HCT116 (cell line): Measurements from ENCODE around the gene MOK. TPM values are rescaled to one million over a fixed set of nuclear protein-coding genes. Genes with fewer than 3 reads are reported as not detected.

ENCODE experiments used
- ATAC-seq: fragments of 200-7000 bp; cut with Tn5 transposase; 2 replicates; pipeline ENCODE4 v1.9.1; 2020; ENCODE audit warnings: mild to moderate bottlenecking, moderate library complexity
- BruUV-seq: library from RNA; stranded (reverse); fragments of 400-500 nt; replicated peaks from 2 replicates; lab custom pipeline; 2021; lab: Mats Ljungman, UMichigan
- CTCF ChIA-PET: fragments of 300-600 bp; sonication (Branson Sonifier 250); formaldehyde crosslinking; loops from one replicate; lab custom pipeline; 2021; ENCODE audit warnings: antibody characterized with exemption; lab: Charles Lee
- POLR2A ChIA-PET: fragments of 300-600, 350-600 bp; sonication (Branson Sonifier 250); formaldehyde crosslinking; loops from one replicate; lab custom pipeline; 2021; ENCODE audit warnings: antibody characterized with exemption; lab: Charles Lee
- RAD21 ChIA-PET, 2 experiments: fragments of 300-600 bp; sonication (Branson Sonifier 250); formaldehyde crosslinking; loops; one replicate each; lab custom pipeline; 2023; ENCODE audit warnings: low total read pairs in 2 of 2; ENCODE audit not compliant: uncharacterized antibody in 2 of 2, unreplicated experiment in 2 of 2, low non-redundant PET in 1 of 2; lab: Charles Lee
- DNase-seq: peaks from one replicate; pipeline ENCODE4 v3.0.0-alpha.2; 2010; ENCODE audit warnings: low read depth, low spot score
- H2AFZ ChIP-seq: fragments of 200-600 bp; shearing (Covaris generic), sonication (generic); 2 replicates; pipeline ENCODE4 v1.6.1; 2017; ENCODE audit warnings: low read depth, mixed run types, mixed read lengths, antibody characterized with exemption, low read length; ENCODE audit not compliant: poor library complexity, severe bottlenecking
- H3K27ac ChIP-seq: 2 replicates; pipeline ENCODE4 v1.5.1; 2012; ENCODE audit warnings: low read depth, low read length
- H3K27me3 ChIP-seq: fragments of 200-600 bp; sonication (generic); 2 replicates; pipeline ENCODE4 v1.6.1; 2016; ENCODE audit warnings: mixed run types, low read length, mixed read lengths; ENCODE audit not compliant: insufficient read depth
- H3K36me3 ChIP-seq, 2 experiments: fragments of 200-500 bp in 1 of 2; fragments of 200-600 bp in 1 of 2; sonication (Bioruptor generic) in 1 of 2; sonication (generic) in 1 of 2; 2 replicates each; pipeline versions ENCODE4 v1.5.1 to v1.6.1; 2014 to 2016; ENCODE audit warnings: low read length in 2 of 2, inconsistent platforms in 1 of 2, mixed read lengths in 1 of 2, mixed run types in 1 of 2; ENCODE audit not compliant: insufficient read depth in 2 of 2, control insufficient read depth in 1 of 2
- H3K4me1 ChIP-seq, 2 experiments: fragments of 200-600 bp in 1 of 2; sonication (generic) in 1 of 2; 2 replicates each; pipeline versions ENCODE4 v1.5.1 to v1.6.1; 2012 to 2017; ENCODE audit warnings: low read length in 2 of 2, inconsistent platforms in 1 of 2, mild to moderate bottlenecking in 1 of 2, mixed read lengths in 1 of 2, mixed run types in 1 of 2, moderate library complexity in 1 of 2; ENCODE audit not compliant: insufficient read depth in 2 of 2, control insufficient read depth in 1 of 2
- H3K4me2 ChIP-seq: fragments of 200-600 bp; sonication (generic); 2 replicates; pipeline ENCODE4 v1.6.1; 2017; ENCODE audit warnings: mixed run types, low read length, mixed read lengths
- H3K4me3 ChIP-seq, 2 experiments: fragments of 200-600 bp in 1 of 2; sonication (generic) in 1 of 2; replicated peaks in 1 of 2; 2 replicates each; pipeline ENCODE4 v1.5.1; 2011 to 2016; ENCODE audit warnings: low read length in 2 of 2, control low read depth in 1 of 2, low read depth in 1 of 2, mild to moderate bottlenecking in 1 of 2, mixed read lengths in 1 of 2, mixed run types in 1 of 2
- H3K79me2 ChIP-seq: fragments of 200-600 bp; sonication (generic); 2 replicates; pipeline ENCODE4 v1.6.1; 2017; ENCODE audit warnings: mild to moderate bottlenecking, mixed run types, low read length, moderate library complexity, mixed read lengths; ENCODE audit not compliant: insufficient read depth
- H3K9ac ChIP-seq: fragments of 200-600 bp; sonication (generic); 2 replicates; pipeline ENCODE4 v1.6.1; 2016; ENCODE audit warnings: low read length, mixed read lengths
- H3K9me2 ChIP-seq: fragments of 200-600 bp; sonication (generic), shearing (Covaris generic); 2 replicates; pipeline ENCODE4 v1.6.1; 2017; ENCODE audit warnings: mixed run types, mild to moderate bottlenecking, moderate library complexity; ENCODE audit not compliant: insufficient read depth
- H3K9me3 ChIP-seq, 2 experiments: fragments of 200-500 bp in 1 of 2; fragments of 200-600 bp in 1 of 2; sonication (Bioruptor generic) in 1 of 2; sonication (generic) in 1 of 2; 2 replicates each; pipeline ENCODE4 v1.6.1; 2014 to 2017; ENCODE audit warnings: low read length in 2 of 2, mixed read lengths in 2 of 2, inconsistent platforms in 1 of 2, low read depth in 1 of 2, mild to moderate bottlenecking in 1 of 2, mixed run types in 1 of 2, moderate library complexity in 1 of 2; ENCODE audit not compliant: control insufficient read depth in 1 of 2, insufficient read depth in 1 of 2
- H4K20me1 ChIP-seq: fragments of 200-600 bp; sonication (generic), shearing (Covaris generic); 2 replicates; pipeline ENCODE4 v1.6.1; 2017; ENCODE audit warnings: mixed run types, mild to moderate bottlenecking, moderate library complexity; ENCODE audit not compliant: insufficient read depth
- CBX3 ChIP-seq: IDR thresholded peaks from 2 replicates; pipeline ENCODE4 v1.6.1; 2012; ENCODE audit warnings: low read depth
- CEBPB ChIP-seq: IDR thresholded peaks from 2 replicates; pipeline ENCODE4 v1.6.1; 2012; ENCODE audit warnings: low read depth
- EGR1 ChIP-seq: IDR thresholded peaks from 2 replicates; pipeline ENCODE4 v1.6.1; 2012; ENCODE audit warnings: low read depth
- ELF1 ChIP-seq: IDR thresholded peaks from 2 replicates; pipeline ENCODE4 v1.6.1; 2012; ENCODE audit warnings: low read depth, borderline replicate concordance
- EZH2 ChIP-seq: fragments of 200-600 bp; sonication (generic); IDR thresholded peaks from 2 replicates; pipeline ENCODE4 v1.6.1; 2017; ENCODE audit warnings: antibody characterized with exemption, mixed run types
- POLR2A ChIP-seq: IDR thresholded peaks from 2 replicates; pipeline ENCODE4 v1.7.0; 2011; ENCODE audit warnings: borderline replicate concordance; ENCODE audit not compliant: insufficient read depth, insufficient read length; ENCODE audit errors: extremely low read depth
- RAD21 ChIP-seq: IDR thresholded peaks from 2 replicates; pipeline ENCODE4 v1.6.1; 2012; ENCODE audit warnings: low read depth, mild to moderate bottlenecking
- SIN3A ChIP-seq: IDR thresholded peaks from 2 replicates; pipeline ENCODE4 v1.6.1; 2012; ENCODE audit warnings: low read depth
- SP1 ChIP-seq: IDR thresholded peaks from 2 replicates; pipeline ENCODE4 v1.6.1; 2012; ENCODE audit warnings: low read depth
- ZNF274 ChIP-seq: fragments of 200-500 bp; sonication (Bioruptor generic); IDR thresholded peaks from 2 replicates; pipeline ENCODE4 v1.6.1; 2014; ENCODE audit warnings: mild to moderate bottlenecking, low read depth, low read length, inconsistent platforms
- intact Hi-C: fragments of 100-400 bp; cut with micrococcal nuclease; formaldehyde crosslinking; loops from 2 replicates; pipeline ENCODE4 v1.10.0; 2022
- total RNA-seq: library from RNA; stranded (reverse); gene quantifications from one replicate; pipeline ENCODE4 v1.2.1, GENCODE V29; 2021; ENCODE audit not compliant: unreplicated experiment
- TF ChIP-seq, protein P1 (sequence below), 3 experiments: fragments of 200-600 bp in 1 of 3; sonication (generic) in 1 of 3; IDR thresholded peaks in 2 of 3; conservative IDR thresholded peaks in 1 of 3; 2 replicates each; pipeline ENCODE4 v1.5.1; 2012 to 2017; ENCODE audit warnings: low read depth in 2 of 3, low read length in 2 of 3, antibody characterized with exemption in 1 of 3, borderline replicate concordance in 1 of 3, control low read depth in 1 of 3, mild to moderate bottlenecking in 1 of 3, mixed read lengths in 1 of 3, mixed run types in 1 of 3, moderate library complexity in 1 of 3; ENCODE audit not compliant: insufficient read depth in 1 of 3
- TF ChIP-seq, protein P2 (sequence below): IDR thresholded peaks from 2 replicates; pipeline ENCODE4 v1.6.1; 2012
- TF ChIP-seq, protein P3 (sequence below): IDR thresholded peaks from 2 replicates; pipeline ENCODE4 v1.6.1; 2012; ENCODE audit warnings: low read depth

MOK gene
- total RNA-seq, 1 experiment from 2014 or later: 9.4 TPM

DNA sequence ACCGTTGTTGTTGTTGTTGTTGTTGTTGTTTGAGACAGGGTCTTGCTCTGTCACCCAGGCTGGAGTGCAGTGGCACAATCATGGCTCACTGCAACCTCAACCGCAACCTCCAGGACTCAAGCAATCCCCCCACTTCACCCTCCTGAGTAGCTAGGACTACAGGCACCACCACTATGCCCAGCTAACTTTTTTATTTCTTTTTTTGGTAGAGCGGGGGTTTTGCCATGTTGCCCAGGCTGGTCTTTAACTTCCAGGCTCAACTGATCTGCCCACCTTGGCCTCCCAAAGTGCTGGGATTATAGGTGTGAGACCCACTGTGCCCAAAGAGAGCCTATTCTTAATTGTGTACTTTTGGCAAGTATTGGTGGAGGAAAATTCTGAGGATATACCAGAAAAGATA, 25.7 kb downstream of the MOK start:
- Histone ChIP-seq H3K79me2 (no peaks in the 10 kb centered on the region), H3K9me3 (no peaks in the 10 kb centered on the region), H3K27me3 (no peaks in the 10 kb centered on the region), H3K9ac (peak overlapping the region; percentile 54), H3K4me3 (peak overlapping the region in 1 of 2 experiments; percentile 20; a peak in 2 of 4 replicates), H3K36me3 (no peaks in the 10 kb centered on the region), H2AFZ (no peak overlapping the region), H3K9me2 (no peaks in the 10 kb centered on the region)
- BruUV-seq: no TSS peak
- ChIA-PET RAD21 (no interaction called here), POLR2A (no interaction called here), CTCF (no interaction called here)
- intact Hi-C loops: no loop called here
- TF ChIP-seq ELF1 (no peak), SP1 (no peak), SIN3A (no peak), CEBPB (no peak), ZNF274 (no peak), CBX3 (no peak), RAD21 (no peak), EGR1 (no peak), POLR2A (no peak), EZH2 (no peak)
- TF ChIP-seq, protein P1, sequence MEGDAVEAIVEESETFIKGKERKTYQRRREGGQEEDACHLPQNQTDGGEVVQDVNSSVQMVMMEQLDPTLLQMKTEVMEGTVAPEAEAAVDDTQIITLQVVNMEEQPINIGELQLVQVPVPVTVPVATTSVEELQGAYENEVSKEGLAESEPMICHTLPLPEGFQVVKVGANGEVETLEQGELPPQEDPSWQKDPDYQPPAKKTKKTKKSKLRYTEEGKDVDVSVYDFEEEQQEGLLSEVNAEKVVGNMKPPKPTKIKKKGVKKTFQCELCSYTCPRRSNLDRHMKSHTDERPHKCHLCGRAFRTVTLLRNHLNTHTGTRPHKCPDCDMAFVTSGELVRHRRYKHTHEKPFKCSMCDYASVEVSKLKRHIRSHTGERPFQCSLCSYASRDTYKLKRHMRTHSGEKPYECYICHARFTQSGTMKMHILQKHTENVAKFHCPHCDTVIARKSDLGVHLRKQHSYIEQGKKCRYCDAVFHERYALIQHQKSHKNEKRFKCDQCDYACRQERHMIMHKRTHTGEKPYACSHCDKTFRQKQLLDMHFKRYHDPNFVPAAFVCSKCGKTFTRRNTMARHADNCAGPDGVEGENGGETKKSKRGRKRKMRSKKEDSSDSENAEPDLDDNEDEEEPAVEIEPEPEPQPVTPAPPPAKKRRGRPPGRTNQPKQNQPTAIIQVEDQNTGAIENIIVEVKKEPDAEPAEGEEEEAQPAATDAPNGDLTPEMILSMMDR (IDR thresholded peaks at IDR 0.05 in 2 of 3, conservative IDR thresholded peaks at IDR 0.05 in 1 of 3; ENCODE audit: borderline replicate concordance in 1 of 3, insufficient read depth in 1 of 3, low read depth in 2 of 3, low read length in 2 of 3): no peak
- TF ChIP-seq, protein P2, sequence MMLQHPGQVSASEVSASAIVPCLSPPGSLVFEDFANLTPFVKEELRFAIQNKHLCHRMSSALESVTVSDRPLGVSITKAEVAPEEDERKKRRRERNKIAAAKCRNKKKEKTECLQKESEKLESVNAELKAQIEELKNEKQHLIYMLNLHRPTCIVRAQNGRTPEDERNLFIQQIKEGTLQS: no peak
- TF ChIP-seq, protein P3, sequence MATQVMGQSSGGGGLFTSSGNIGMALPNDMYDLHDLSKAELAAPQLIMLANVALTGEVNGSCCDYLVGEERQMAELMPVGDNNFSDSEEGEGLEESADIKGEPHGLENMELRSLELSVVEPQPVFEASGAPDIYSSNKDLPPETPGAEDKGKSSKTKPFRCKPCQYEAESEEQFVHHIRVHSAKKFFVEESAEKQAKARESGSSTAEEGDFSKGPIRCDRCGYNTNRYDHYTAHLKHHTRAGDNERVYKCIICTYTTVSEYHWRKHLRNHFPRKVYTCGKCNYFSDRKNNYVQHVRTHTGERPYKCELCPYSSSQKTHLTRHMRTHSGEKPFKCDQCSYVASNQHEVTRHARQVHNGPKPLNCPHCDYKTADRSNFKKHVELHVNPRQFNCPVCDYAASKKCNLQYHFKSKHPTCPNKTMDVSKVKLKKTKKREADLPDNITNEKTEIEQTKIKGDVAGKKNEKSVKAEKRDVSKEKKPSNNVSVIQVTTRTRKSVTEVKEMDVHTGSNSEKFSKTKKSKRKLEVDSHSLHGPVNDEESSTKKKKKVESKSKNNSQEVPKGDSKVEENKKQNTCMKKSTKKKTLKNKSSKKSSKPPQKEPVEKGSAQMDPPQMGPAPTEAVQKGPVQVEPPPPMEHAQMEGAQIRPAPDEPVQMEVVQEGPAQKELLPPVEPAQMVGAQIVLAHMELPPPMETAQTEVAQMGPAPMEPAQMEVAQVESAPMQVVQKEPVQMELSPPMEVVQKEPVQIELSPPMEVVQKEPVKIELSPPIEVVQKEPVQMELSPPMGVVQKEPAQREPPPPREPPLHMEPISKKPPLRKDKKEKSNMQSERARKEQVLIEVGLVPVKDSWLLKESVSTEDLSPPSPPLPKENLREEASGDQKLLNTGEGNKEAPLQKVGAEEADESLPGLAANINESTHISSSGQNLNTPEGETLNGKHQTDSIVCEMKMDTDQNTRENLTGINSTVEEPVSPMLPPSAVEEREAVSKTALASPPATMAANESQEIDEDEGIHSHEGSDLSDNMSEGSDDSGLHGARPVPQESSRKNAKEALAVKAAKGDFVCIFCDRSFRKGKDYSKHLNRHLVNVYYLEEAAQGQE: no peak
- TF ChIP-seq, all 23 proteins: peak for 0
- DNase-seq (no peak), ATAC-seq (peak; percentile 9; the same call in 1 of the 2 replicates)
- Histone ChIP-seq H3K4me1 (peaks cover 36 to 69% of the 10 kb centered on the region in 2 experiments), H3K4me2 (peak overlapping the region; percentile 72), H3K27ac (peak overlapping the region; percentile 66), H4K20me1 (no peaks in the 10 kb centered on the region)
